OCI-LY7 (cell line): Measurements from ENCODE around the gene ARL15.

Experiments
- EZH2phosphoT487 ChIP-seq: fragments of 200-600 bp; sonication (generic); IDR thresholded peaks from 2 replicates; pipeline ENCODE4 v1.6.1; 2018; ENCODE audit warnings: low read depth, borderline replicate concordance, mild to moderate bottlenecking, mixed run types, antibody characterized with exemption, low read length, moderate library complexity, mixed read lengths
- TF ChIP-seq, protein P1 (sequence below): fragments of 200-600 bp; sonication (generic); conservative IDR thresholded peaks from 2 replicates; pipeline ENCODE4 v1.5.1; 2014; ENCODE audit warnings: mild to moderate bottlenecking, antibody characterized with exemption, low read length, moderate library complexity, mixed read lengths

DNA sequence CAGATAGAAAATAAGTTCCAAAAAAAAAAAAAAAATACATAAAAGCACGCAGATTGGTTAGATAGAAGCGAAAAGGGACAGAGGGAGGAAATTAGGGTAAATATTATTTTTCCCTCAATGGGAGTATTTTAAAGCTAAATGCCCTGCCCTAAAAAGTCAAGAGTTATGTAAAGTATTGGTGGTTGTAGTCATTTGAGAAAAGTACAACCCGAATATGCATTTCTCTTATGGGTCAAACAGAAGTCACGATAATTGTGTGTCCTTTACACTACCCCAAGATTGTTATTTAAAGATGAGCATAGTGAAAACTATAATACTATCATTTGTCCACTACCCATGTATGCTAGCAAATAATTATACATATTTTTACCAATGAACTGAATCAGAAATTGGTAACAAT is 381.2 kb downstream of the ARL15 start:
- no peak for TF ChIP-seq EZH2phosphoT487
- TF ChIP-seq, protein P1, sequence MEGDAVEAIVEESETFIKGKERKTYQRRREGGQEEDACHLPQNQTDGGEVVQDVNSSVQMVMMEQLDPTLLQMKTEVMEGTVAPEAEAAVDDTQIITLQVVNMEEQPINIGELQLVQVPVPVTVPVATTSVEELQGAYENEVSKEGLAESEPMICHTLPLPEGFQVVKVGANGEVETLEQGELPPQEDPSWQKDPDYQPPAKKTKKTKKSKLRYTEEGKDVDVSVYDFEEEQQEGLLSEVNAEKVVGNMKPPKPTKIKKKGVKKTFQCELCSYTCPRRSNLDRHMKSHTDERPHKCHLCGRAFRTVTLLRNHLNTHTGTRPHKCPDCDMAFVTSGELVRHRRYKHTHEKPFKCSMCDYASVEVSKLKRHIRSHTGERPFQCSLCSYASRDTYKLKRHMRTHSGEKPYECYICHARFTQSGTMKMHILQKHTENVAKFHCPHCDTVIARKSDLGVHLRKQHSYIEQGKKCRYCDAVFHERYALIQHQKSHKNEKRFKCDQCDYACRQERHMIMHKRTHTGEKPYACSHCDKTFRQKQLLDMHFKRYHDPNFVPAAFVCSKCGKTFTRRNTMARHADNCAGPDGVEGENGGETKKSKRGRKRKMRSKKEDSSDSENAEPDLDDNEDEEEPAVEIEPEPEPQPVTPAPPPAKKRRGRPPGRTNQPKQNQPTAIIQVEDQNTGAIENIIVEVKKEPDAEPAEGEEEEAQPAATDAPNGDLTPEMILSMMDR, result no peak
